K562 (cell line): ENCODE data around the gene SYS1. TPM values are rescaled to one million over a fixed set of nuclear protein-coding genes. Genes with fewer than 3 reads are reported as not detected.

Experiments
- ATF6 ChIP-seq: sonication (generic); formaldehyde crosslinking; IDR thresholded peaks from 2 replicates; pipeline ENCODE4 v1.4.0; 2020; ENCODE audit warnings: mild to moderate bottlenecking, missing genetic modification reagents
- BACH1 ChIP-seq: fragments of 200-800 bp; sonication (Bioruptor generic); IDR thresholded peaks from 2 replicates; pipeline ENCODE4 v1.6.1; 2016; ENCODE audit warnings: missing genetic modification characterization, missing compliant biosample characterization
- FOXK1 ChIP-seq: sonication (generic); formaldehyde crosslinking; IDR thresholded peaks from 2 replicates; pipeline ENCODE4 v1.8.0; 2022; ENCODE audit warnings: missing genetic modification reagents, mild to moderate bottlenecking, borderline replicate concordance
- GTF2B ChIP-seq: IDR thresholded peaks from 2 replicates; pipeline ENCODE4 v1.6.1; 2011; ENCODE audit not compliant: insufficient read length; ENCODE audit errors: extremely low read depth
- MEIS2 ChIP-seq: fragments of 450-650 bp; IDR thresholded peaks from 2 replicates; pipeline ENCODE4 v1.6.1; 2014; ENCODE audit warnings: mild to moderate bottlenecking; ENCODE audit not compliant: partially characterized antibody
- NR2C1 ChIP-seq, 2 experiments: fragments of 450-650 bp; IDR thresholded peaks; 2 replicates each; pipeline ENCODE4 v1.6.1; 2017; ENCODE audit warnings: mild to moderate bottlenecking in 2 of 2, antibody characterized with exemption in 1 of 2, inconsistent platforms in 1 of 2, missing compliant biosample characterization in 1 of 2, missing genetic modification characterization in 1 of 2
- PBX2 ChIP-seq, 2 experiments: IDR thresholded peaks in 1 of 2; conservative IDR thresholded peaks in 1 of 2; 2 replicates each; pipeline ENCODE4 v1.6.1; 2016; ENCODE audit warnings: low read depth in 2 of 2, mild to moderate bottlenecking in 1 of 2, missing compliant biosample characterization in 1 of 2, missing genetic modification characterization in 1 of 2, moderate library complexity in 1 of 2
- PURB ChIP-seq: sonication (generic); formaldehyde crosslinking; IDR thresholded peaks from 2 replicates; pipeline ENCODE4 v1.9.0; 2021; ENCODE audit warnings: low read depth, mild to moderate bottlenecking, missing genetic modification reagents
- RAD21 ChIP-seq, 2 experiments: fragments of 250-450 bp in 1 of 2; fragments of 450-650 bp in 1 of 2; sonication (Bioruptor Pico) in 1 of 2; formaldehyde crosslinking in 1 of 2; IDR thresholded peaks in 1 of 2; conservative IDR thresholded peaks in 1 of 2; 2 replicates each; pipeline versions ENCODE4 v1.4.0 to v1.8.0; 2020 to 2022; ENCODE audit warnings: mild to moderate bottlenecking in 2 of 2, moderate library complexity in 1 of 2
- RAD51 ChIP-seq: fragments of 450-650 bp; IDR thresholded peaks from 2 replicates; pipeline ENCODE4 v1.7.1; 2016; ENCODE audit warnings: low read depth, mild to moderate bottlenecking, borderline replicate concordance
- RB1 ChIP-seq: fragments of 450-650 bp; IDR thresholded peaks from 2 replicates; pipeline ENCODE4 v1.6.1; 2017; ENCODE audit warnings: low read depth, mild to moderate bottlenecking
- SMC3 ChIP-seq: conservative IDR thresholded peaks from 2 replicates; pipeline ENCODE4 v1.6.1; 2011; ENCODE audit warnings: low read depth, low read length, improper control_type of control experiment; ENCODE audit not compliant: insufficient read depth
- STAG1 ChIP-seq: sonication (generic); formaldehyde crosslinking; IDR thresholded peaks from 2 replicates; pipeline ENCODE4 v1.5.0; 2020; ENCODE audit warnings: missing genetic modification reagents, borderline replicate concordance
- TAF7 ChIP-seq: fragments of 450-650 bp; IDR thresholded peaks from 2 replicates; pipeline ENCODE4 v1.6.1; 2016; ENCODE audit warnings: missing genetic modification characterization, missing compliant biosample characterization
- TFAP4 ChIP-seq: sonication (generic); formaldehyde crosslinking; IDR thresholded peaks from 2 replicates; pipeline ENCODE4 v1.8.0; 2022; ENCODE audit warnings: missing genetic modification reagents, mild to moderate bottlenecking, moderate library complexity, borderline replicate concordance
- ZBTB8A ChIP-seq: fragments of 450-650 bp; IDR thresholded peaks from 2 replicates; pipeline ENCODE4 v1.6.1; 2018; ENCODE audit warnings: mild to moderate bottlenecking, moderate library complexity; ENCODE audit not compliant: partially characterized antibody
- ZNF212 ChIP-seq: fragments of 450-650 bp; formaldehyde crosslinking; IDR thresholded peaks from 2 replicates; pipeline ENCODE4 v1.4.0; 2020; ENCODE audit warnings: mild to moderate bottlenecking
- ZNF274 ChIP-seq: IDR thresholded peaks from 2 replicates; pipeline ENCODE4 v1.6.1; 2011; ENCODE audit warnings: low read depth, mild to moderate bottlenecking, low read length, moderate library complexity, borderline replicate concordance
- ZNF655 ChIP-seq: fragments of 250-450 bp; sonication (Bioruptor Pico); IDR thresholded peaks from 2 replicates; pipeline ENCODE4 v1.5.0; 2021
- ZNF778 ChIP-seq: fragments of 450-650 bp; formaldehyde crosslinking; IDR thresholded peaks from 2 replicates; pipeline ENCODE4 v1.4.0; 2020; ENCODE audit warnings: mild to moderate bottlenecking, moderate library complexity
- polyA plus RNA-seq, 8 experiments: library from polyadenylated mRNA; depleted of rRNA in 4 of 8; stranded (reverse) in 5 of 8; unstranded in 3 of 8; fragments of >200 nt; fragmentation: Nextera tagmentation in 2 of 8; fragmentation: Illumina TruSeq in 1 of 8; extraction: Ambion mirVana in 2 of 8; extraction: Trizol in 1 of 8; gene quantifications; 2 replicates each; pipeline versions ENCODE4 v1.2.1 to v1.2.3, GENCODE V29; 2011 to 2014; ENCODE audit warnings: inconsistent platforms in 1 of 8, missing spikeins in 1 of 8
- total RNA-seq, 7 experiments: library from RNA; depleted of rRNA in 6 of 7; stranded (reverse); fragments of >200 nt in 6 of 7; fragmentation: Illumina TruSeq in 2 of 7; extraction: Trizol in 2 of 7; gene quantifications; 2 replicates each; pipeline versions ENCODE4 v1.2.1 to v1.2.3, GENCODE V29; 2011 to 2021; ENCODE audit warnings: low replicate concordance in 1 of 7

The SYS1 gene
- total and polyA plus RNA-seq, 9 of the 15 experiments (the other 6 are each of a cell fraction or from before 2014, with no cell fraction given), result 11.1 to 25.2 (median 17.5) TPM

- no peak for TF ChIP-seq ATF6 (CRISPR knock-in tag)
- peak; percentile 80 for TF ChIP-seq SMC3
- no peak for TF ChIP-seq PURB (CRISPR knock-in tag)
- TF ChIP-seq STAG1 (CRISPR knock-in tag), result peak; percentile 40; the same call in 1 of the 2 replicates
- TF ChIP-seq ZNF274, result no peak
- no peak for TF ChIP-seq TAF7 (tag)
- peak; percentile 32; the same call in 1 of the 2 replicates for TF ChIP-seq RB1
- no peak for TF ChIP-seq NR2C1 (IDR thresholded peaks at IDR 0.05)
- peak; percentile 47; the same call in 1 of the 2 replicates for TF ChIP-seq NR2C1 (tag; IDR thresholded peaks at IDR 0.05)
- TF ChIP-seq ZNF212 (CRISPR knock-in tag), result no peak
- TF ChIP-seq TFAP4, result peak; percentile 83
- peak; percentile 61 for TF ChIP-seq RAD51
- TF ChIP-seq MEIS2, result peak; percentile 94
- no peak for TF ChIP-seq GTF2B
- TF ChIP-seq ZNF778, result no peak
- no peak for TF ChIP-seq ZBTB8A
- TF ChIP-seq ZNF655, result no peak
- no peak for TF ChIP-seq FOXK1 (CRISPR knock-in tag)
- TF ChIP-seq PBX2 (CRISPR knock-in tag; IDR thresholded peaks at IDR 0.05; ENCODE audit: low read depth), result peak; percentile 76
- peak; percentile 95 for TF ChIP-seq PBX2 (tag; conservative IDR thresholded peaks at IDR 0.05; ENCODE audit: low read depth)
- TF ChIP-seq RAD21 (CRISPR knock-in tag; conservative IDR thresholded peaks at IDR 0.05 in 1 of 2, IDR thresholded peaks at IDR 0.05 in 1 of 2), result peak; percentile 95 to 97
- no peak; the same call in 1 of the 2 replicates for TF ChIP-seq BACH1 (tag)
Observed at GRCh38 chr20:45322952-45323383, 40.0 kb upstream of the SYS1 start (continued).
